Hematopoietic multipotent progenitor cell (in vitro differentiated cells): Measurements from ENCODE around the gene NHS. TPM values are rescaled to one million over a fixed set of nuclear protein-coding genes. Genes with fewer than 3 reads are reported as not detected.

Experiments
- DNase-seq, 3 donors: peaks; one replicate each; pipeline ENCODE4 v3.0.0-alpha.2; 2011 to 2015; ENCODE audit warnings: low read depth in 2 of 3, low spot score in 2 of 3
- total RNA-seq: library from RNA; depleted of rRNA; stranded (reverse); fragments of >200 nt; gene quantifications from one replicate; pipeline ENCODE4 v1.2.3, GENCODE V29; 2012

The NHS gene
- total RNA-seq, 1 donor = under 0.01 TPM

GRCh38 chrX:17403972-17404371 is 29.0 kb downstream of the NHS start:
- no peak for DNase-seq

GRCh38 chrX:17405225-17405969 is 30.4 kb downstream of the NHS start:
- DNase-seq = no peak

- no peak for DNase-seq
Measured at GRCh38 chrX:17409566-17410290, 34.7 kb downstream of the NHS start.

GRCh38 chrX:17410651-17411050 is 35.7 kb downstream of the NHS start:
- no peak for DNase-seq

DNA sequence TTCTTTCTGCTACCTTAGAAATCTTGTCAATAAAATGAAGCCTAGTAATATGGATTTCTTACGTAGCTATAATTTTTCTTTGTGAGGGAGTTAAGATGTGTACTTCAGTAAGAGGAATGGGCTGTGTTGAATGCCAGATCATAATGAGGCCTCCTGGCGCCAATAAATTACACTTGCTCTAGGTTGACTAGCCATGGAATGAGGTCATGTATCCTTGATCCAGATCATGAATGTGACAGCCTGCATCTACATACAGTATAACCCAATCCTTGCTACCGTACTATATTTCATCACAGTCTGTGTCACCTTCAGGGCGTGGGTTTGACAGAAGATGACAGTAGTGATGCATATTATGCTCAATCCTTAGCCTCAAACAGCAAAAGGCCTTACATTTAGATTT is 36.2 kb downstream of the NHS start:
- DNase-seq = no peak

- DNase-seq = no peak
Measured at GRCh38 chrX:17412692-17413091, 37.7 kb downstream of the NHS start.

- DNase-seq = no peak
Measured at GRCh38 chrX:17413228-17413627, 38.2 kb downstream of the NHS start.

GRCh38 chrX:17414027-17414658 is 39.1 kb downstream of the NHS start:
- no peak for DNase-seq

GRCh38 chrX:17414839-17415238 is 39.8 kb downstream of the NHS start:
- no peak for DNase-seq

DNA sequence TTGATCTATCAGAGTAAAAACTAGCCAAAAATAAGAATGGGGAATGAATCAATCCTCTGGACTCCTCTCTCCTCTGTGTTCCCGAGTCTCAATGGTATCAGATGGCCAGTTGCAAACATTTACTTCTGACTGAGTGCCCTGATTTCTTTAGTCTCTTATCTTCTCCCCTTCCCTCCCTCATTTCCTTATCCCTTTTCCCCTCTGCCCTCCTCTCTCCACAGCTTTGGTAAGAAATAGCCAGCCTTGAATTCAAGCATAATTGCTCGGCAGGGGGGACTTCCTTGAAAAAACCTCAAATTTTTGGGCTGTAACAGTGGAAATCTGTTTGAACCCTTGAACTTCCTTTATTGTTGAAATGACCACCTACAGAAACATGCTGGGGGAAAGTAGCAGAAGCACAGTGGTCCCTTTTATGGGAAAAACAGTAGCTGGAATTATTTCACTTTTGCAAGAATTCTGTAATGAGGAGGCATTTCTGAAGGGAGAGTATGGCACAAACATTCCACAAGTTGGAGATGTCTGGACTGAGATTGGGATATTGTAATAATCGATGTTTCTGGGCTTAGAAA is 40.3 kb downstream of the NHS start:
- no peak for DNase-seq

- no peak for DNase-seq
Measured at GRCh38 chrX:17417372-17417771, 42.4 kb downstream of the NHS start.

GRCh38 chrX:17425136-17425535 is 50.1 kb downstream of the NHS start:
- DNase-seq = no peak

DNA sequence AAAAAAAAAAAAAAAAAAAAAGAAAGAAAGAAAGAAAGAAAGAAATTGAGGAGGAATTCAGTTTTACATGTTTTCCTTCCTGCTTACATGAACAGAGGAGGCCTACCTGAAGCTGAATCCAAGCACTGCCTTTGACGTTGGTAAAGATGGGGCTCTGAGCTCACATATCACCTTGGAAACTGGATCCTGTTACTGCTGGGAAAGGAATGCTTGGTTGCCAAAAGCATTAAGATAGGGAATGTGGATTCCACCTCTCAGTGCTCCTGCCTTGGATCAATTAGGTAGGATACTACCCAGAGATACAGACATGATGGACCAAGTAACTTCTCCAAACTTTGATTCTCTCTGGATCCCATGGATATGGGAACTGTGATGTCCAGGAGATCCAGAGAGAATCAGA is 50.6 kb downstream of the NHS start:
- no peak for DNase-seq

GRCh38 chrX:17431171-17431570 is 56.2 kb downstream of the NHS start:
- no peak for DNase-seq

DNA sequence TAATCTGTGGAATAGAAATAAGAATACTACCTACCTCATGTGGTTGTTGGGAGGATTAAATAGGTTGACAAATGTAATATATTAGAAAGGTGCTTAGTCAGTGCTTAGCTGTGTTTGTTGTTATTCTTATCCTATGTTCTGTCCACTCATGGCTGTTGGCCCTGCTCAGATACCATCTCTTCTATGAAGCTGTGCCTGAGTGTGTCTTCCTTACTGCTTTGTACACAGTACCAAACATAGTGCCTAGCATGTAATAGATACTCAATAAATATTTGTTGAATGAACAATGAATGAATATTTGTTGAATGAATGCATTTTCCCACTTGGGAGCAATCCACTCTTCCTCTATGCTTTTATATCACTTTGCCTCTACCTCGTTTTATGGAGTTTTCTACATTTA is 57.2 kb downstream of the NHS start:
- no peak for DNase-seq

GRCh38 chrX:17433965-17434364 is 59.0 kb downstream of the NHS start:
- no peak for DNase-seq

DNA sequence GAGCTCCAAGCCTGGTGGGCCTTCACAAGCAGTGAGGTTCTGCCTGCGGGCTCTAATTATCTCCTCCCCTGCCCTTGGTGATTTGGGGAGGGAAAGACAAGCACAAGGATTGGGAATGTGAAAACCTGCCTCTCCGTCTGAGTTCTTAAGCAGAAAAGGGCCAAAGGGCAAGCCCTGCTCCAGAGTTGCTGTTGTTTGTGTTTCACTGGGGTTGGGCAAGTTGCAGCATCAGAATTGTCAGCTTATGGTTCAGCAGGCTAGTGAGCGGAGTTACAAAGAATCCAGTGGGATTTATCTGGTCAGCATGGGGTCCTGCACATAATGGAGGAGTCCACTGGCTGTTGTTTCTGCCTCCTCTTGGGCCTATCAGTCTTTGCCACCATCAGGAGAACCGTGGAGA is 60.5 kb downstream of the NHS start:
- DNase-seq = no peak

DNA sequence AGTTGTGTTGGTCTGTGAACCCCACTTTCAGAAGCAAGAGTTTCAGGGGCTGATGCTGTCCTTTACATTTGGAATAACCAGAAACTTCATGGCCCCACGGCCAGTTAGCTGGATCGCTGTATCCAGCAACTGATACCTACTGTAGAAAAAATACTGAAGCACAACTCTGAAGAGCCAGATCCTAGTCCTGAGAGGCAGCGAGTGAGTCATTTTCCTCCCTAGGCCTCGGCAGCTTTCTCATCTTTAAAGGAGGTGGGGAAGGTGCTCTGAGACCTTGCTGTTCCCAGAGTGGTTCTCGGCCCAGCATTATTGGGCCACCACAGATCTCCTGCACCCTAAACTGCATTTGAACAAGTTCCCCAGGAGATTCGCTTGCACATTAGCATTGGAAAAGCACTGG is 63.2 kb downstream of the NHS start:
- DNase-seq = no peak

GRCh38 chrX:17440258-17440657 is 65.3 kb downstream of the NHS start:
- no peak for DNase-seq

GRCh38 chrX:17440836-17441235 is 65.8 kb downstream of the NHS start:
- DNase-seq = no peak

DNA sequence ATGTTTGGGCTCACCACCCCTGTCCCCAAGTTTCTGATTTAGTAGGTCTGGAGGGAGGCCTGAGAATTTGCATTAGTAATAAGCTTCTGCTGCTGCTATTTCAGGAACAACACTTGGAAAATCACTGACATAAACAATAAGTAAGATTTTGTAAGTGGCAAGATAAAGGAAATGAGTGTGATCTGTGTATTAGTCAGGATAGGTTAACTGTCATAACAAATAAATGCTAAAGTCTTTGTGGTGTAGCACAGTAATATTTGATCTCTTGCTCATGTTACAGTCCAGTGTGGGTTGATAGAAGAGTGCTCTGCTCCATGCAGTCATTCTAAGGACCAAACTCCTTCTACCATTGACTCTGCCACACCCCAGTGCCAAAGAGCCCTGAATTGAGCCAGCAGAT is 67.0 kb downstream of the NHS start:
- DNase-seq = no peak

DNA sequence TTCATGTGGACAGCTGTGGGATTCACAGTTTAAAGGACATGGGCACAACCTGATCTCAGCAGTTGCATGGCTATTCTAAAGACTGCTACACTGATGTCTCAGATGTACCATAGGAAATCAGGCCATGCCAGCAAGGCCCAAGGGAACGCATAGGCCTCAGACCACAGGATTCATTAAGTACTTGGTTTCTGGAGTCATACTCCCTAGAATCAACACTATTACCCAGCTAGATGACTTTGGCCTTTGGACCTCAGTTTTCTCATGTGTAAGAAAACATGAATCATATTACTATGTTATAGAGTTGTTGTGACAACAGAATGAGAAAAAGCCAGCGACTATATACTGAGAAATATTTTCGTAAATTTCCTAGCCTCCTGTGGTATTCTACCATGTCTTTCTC is 67.9 kb downstream of the NHS start:
- DNase-seq = no peak
